C4-2B (cell line): ENCODE results near the gene YPEL4.

Experiments used
- H3K27ac ChIP-seq: fragments of 450-650 bp; 2 replicates; pipeline ENCODE4 v1.5.1; 2017
- ZFX ChIP-seq: fragments of 450-650 bp; IDR thresholded peaks from 2 replicates; pipeline ENCODE4 v1.6.1; 2017
- TF ChIP-seq, protein P1 (sequence below): fragments of 450-650 bp; conservative IDR thresholded peaks from 2 replicates; pipeline ENCODE4 v1.5.1; 2017; ENCODE audit warnings: mild to moderate bottlenecking

Gene YPEL4

DNA sequence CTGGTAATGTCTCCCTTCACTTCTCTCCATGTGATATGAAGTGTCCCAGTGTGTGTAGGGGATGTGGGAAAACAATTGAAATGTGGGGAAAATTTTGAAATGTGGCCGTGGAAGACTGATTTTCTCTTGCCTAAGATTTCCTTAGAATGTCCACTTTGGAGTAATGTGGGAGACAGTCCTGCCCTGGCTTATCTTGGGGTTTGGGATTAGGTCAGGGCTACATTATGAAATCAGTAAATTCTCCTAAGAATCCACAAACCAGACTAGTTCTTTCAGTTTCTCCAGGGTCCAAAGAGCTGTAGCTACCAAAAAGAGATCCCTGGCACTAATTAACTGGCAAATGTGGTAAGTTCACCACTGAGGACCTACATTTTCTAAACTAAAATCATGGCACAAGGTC lies 22.8 kb downstream of the YPEL4 start:
- no peak for TF ChIP-seq ZFX
- TF ChIP-seq, protein P1, sequence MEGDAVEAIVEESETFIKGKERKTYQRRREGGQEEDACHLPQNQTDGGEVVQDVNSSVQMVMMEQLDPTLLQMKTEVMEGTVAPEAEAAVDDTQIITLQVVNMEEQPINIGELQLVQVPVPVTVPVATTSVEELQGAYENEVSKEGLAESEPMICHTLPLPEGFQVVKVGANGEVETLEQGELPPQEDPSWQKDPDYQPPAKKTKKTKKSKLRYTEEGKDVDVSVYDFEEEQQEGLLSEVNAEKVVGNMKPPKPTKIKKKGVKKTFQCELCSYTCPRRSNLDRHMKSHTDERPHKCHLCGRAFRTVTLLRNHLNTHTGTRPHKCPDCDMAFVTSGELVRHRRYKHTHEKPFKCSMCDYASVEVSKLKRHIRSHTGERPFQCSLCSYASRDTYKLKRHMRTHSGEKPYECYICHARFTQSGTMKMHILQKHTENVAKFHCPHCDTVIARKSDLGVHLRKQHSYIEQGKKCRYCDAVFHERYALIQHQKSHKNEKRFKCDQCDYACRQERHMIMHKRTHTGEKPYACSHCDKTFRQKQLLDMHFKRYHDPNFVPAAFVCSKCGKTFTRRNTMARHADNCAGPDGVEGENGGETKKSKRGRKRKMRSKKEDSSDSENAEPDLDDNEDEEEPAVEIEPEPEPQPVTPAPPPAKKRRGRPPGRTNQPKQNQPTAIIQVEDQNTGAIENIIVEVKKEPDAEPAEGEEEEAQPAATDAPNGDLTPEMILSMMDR = no peak
- H3K27ac ChIP-seq = no peak overlapping the region

DNA sequence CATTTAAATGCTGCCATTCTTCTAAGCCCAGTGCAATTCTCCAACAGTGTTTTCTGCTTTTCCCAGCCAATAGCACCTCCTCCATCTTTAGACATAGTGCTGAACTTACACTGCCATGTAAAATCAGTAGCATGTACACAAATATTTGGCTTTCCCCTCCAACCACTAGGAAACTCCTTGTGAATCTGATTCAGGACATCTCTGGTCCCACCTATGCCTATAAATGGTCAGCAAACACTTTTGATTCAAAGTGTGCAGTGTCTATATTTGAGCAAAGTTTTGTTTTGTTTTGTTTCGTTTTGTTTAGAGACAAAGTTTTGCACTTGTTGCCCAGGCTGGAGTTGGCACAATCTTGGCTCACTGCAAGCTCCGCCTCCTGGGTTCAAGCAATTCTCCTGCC lies 24.8 kb downstream of the YPEL4 start:
- no peak overlapping the region for H3K27ac ChIP-seq
- no peak for TF ChIP-seq ZFX
- TF ChIP-seq, protein P1 = no peak

DNA sequence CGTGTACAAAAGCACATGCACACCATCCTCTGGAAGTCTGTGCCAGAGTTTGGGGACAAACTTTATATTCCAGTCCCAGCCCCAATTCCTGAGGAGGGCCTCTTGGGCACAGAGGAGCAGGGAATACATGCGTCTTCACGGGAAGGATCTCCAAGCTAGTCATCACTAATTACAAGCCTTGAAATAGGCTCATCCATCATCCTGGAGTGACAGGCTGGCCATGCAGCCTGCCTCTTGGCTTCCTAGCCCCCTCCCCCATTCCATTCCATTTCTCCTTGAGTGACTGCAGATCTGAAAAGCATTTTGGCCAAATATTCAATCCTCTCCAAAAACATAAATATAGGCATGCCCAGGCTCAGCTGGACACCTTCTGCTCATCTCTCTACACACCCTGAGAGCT lies 27.4 kb downstream of the YPEL4 start:
- H3K27ac ChIP-seq = no peak overlapping the region
- TF ChIP-seq, protein P1 = no peak
- TF ChIP-seq ZFX = no peak

DNA sequence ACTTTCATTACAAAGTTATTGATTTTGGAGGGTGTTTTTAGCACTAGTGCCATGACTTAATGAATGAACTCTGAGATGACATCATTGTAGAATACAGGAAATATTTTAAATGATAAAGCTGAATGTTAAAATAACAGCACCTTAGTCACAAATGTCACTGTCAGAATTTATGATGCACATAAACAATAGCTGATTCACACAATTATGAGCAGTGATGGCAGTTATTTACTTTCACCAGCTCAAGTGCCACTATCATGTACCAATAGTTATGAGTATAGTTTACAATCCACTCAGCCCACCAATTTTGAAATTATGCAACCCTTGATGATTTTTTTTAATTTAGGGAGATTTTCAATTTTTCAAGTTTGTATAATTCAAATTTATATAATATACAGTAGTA lies 29.2 kb downstream of the YPEL4 start:
- no peak overlapping the region for H3K27ac ChIP-seq
- TF ChIP-seq ZFX = no peak
- TF ChIP-seq, protein P1 = no peak

DNA sequence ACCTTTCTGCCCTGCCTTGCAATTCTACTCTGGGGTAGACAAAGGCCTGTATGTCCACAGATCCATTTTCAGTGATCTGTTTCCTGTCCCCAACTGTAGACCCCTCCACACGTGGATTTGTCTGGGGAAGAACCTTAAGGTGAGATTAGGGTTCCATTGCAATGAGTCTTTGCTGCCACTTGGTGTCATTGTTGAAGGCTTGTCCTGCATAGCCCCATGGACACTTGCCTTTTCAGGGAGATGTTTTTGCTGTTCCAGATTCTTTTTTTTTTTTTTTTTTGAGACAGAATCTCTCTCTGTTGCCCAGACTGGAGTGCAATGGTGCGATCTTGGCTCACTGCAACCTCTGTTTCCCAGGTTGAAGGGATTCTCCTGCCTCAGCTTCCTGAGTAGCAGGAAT lies 30.4 kb downstream of the YPEL4 start:
- TF ChIP-seq, protein P1 = no peak; the same call in 1 of the 2 replicates
- no peak for TF ChIP-seq ZFX
- H3K27ac ChIP-seq = no peak overlapping the region

DNA sequence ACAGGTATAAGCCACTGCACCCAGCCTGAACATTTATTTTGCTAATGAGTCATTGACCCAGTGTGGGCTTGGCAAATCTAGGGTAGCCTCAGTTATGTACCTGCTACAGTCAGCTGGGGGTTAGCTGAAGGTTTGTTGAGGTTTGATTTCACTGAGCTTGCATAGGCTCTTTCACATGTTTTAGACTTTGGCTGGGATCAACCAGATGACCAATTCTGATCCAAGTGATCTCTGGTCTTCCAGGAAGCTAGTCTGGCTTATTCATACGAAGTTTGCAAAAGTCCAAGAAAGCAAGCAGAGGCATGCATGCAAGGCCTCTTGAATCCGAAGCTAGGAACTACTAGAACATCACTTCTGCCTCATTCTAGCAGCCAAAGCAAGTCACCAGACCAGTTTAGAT lies 31.3 kb downstream of the YPEL4 start:
- H3K27ac ChIP-seq = no peak overlapping the region
- TF ChIP-seq ZFX = no peak
- TF ChIP-seq, protein P1 = no peak

DNA sequence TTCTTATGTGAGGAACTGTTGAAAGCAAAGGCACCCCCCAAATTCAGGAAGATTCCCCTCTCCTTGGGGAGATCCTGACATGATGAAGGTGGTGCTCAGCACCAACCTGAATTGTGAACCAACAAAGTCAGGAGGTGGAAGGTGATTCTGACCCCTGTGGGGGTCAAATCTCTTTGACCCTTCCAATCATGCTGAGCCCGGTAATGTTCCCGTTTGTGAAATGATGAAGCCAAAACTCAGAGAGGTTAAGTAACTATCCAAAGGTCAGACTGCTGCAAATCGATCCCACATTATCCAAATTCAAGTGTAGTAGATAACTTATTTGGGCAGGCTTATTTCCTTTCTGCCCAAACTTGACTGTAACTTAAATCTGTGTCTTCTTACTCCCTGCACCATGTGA lies 33.1 kb downstream of the YPEL4 start:
- no peak for TF ChIP-seq ZFX
- TF ChIP-seq, protein P1 = no peak
- H3K27ac ChIP-seq = no peak overlapping the region
